ENCODE measurements around the gene MBD3L2B.
A peak's percentile ranks its signal among the peaks of the same experiment; 100 is the strongest.
"Not testable (repeated sequence)": the region's sequence is repeated elsewhere in the genome, so short reads cannot be mapped to it uniquely, and the experiment has no call there.

The MBD3L2B gene

GRCh38 chr19:7021331-7021730, at the start of gene MBD3L2B:
TSS of gene MBD3L2B (minus strand) at chr19:7021431. CDS start at chr19:7021397, 34 bp downstream.
- not testable (repeated sequence) for DNase-seq (ENCODE audit: low read depth)

DNA sequence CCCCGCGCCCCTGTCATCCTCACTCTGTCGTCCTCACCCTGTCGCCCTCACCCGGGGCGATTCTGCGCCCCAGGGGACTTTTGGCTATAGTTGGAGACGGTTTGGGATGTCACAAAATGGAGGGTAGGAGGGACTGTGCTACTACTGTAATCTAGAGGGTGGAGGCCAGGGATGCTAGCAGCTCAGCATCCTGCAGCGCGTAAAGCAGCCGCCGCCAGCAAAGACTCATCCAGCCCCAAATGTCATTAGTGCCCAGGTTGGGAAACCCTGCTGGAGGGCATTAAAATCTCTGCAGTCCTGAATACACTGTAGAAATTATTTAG, 48.6 kb upstream of the MBD3L2B start:
- no peak for DNase-seq (ENCODE audit: low read depth)

- DNase-seq (ENCODE audit: low read depth), result peak; percentile 98
These were observed 48.0 kb upstream of the MBD3L2B start, which contains the start of gene ZNF557 for GRCh38 chr19:7069042-7069903. TSS of gene ZNF557 (plus strand) at chr19:7069703. CDS start at chr19:7075075, 5,372 bp downstream.

DNA sequence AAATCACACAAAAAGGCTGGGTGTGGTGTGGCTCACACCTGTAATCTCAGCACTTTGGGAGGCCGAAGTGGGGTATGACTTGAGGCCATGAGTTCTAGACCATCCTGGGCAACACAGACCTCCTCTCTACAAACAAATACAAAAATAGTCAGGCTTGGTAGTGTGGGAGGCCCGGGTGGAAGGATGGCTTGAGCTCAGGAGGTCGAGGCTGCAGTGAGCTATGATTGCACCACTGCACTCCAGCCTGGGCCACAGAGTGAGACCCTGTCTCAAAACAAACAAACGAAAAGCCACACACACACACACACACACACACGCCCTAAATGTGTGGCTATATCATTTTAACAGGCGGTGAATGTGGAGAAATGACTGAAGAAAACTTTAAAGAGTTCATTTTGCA, 47.4 kb upstream of the MBD3L2B start:
- DNase-seq (ENCODE audit: low read depth), result no peak

DNA sequence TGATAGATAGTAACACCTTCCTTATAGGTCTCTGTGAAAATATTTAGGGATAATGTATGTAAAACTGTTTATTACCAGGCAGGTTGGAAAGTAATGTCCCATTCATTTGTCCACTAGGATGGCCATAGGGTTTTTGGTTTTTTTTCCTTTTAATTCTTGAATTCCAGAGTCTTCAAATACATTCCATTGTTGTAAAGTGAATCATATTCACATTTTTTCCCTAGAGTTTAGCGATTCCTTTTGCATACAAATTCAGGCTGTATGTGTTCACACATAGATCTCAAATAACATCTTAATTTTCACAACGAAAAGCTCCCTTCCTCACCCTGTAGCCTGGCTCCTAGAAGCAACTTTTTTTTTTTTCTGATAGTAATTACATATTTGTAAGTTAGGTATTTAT, 46.5 kb upstream of the MBD3L2B start:
- DNase-seq (ENCODE audit: low read depth), result no peak

DNA sequence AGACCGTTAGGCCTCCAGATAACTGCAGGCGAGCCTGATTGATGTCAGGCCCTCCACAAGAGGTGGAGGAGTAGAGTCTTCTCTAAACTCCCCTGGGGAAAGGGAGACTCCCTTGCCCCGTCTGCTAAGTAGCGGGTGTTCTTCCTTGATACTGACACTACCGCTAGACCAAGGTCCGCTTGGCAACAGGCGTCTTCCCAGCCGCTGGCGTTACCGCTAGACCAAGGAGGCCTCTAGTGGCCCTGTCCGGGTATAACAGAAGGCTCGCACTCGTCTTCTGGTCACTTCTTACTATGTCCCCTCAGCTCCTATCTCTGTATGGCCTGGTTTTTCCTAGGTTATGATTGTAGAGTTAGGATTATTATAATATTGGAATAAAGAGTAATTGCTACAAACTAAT, 45.9 kb upstream of the MBD3L2B start:
- not testable (repeated sequence) for DNase-seq (ENCODE audit: low read depth)

DNA sequence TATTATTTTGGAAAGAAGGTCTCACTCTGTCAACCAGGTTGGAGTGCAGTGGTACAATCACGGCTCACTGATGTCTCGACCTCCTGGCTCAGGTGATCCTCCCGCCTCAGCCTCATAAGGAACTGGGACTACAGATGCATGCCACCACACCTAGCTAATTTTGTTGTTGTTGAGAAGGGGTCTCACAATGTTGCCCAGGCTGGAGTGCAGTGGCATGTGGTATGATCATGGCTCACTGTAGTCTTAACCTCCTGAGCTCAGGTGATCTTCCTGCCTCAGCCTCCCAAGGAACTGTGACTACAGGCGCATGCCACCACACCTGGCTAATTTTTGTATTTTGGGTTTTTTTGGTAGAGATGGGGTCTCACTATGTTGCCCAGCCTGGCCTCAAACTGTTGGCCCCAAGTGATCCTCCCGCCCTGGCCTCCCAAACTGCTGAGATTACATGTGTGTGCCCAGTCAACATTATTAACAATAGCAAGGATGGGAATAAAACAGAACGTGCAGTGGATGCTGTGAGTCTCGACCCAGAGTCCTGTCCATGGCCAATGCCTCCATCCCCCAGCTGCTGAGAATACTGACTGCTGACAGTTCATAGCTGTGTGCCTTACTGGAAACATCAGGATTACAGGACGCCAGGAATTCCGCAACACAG, 42.7 kb upstream of the MBD3L2B start:
- DNase-seq (ENCODE audit: low read depth), result no peak

DNA sequence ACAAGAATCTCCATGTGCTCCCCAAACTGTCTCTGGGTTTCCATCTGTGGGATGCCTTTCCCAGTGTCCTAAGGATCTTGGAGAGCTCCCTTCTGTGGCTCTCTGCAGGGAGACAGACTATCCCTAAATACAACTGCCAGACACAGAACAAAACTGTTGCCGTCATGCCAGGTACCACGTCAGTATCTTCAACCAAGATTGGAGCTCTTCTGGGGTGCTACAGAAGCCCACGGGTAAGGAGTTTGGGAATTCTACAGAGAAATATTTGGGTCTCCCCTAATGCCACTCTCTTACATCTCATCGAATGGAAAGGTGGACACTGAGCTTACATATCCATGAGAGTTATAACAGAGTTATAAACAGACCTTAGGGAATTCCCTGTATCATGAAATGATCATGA, 42.1 kb upstream of the MBD3L2B start:
- DNase-seq (ENCODE audit: low read depth), result no peak

GRCh38 chr19:7059977-7060376, 38.7 kb upstream of the MBD3L2B start:
- not testable (repeated sequence) for DNase-seq (ENCODE audit: low read depth)

- DNase-seq (ENCODE audit: low read depth), result not testable (repeated sequence)
These were observed 37.3 kb upstream of the MBD3L2B start, which contains the start of gene MBD3L3 for GRCh38 chr19:7058576-7058975. TSS of gene MBD3L3 (minus strand) at chr19:7058676. CDS start at chr19:7058605, 71 bp downstream.

DNA sequence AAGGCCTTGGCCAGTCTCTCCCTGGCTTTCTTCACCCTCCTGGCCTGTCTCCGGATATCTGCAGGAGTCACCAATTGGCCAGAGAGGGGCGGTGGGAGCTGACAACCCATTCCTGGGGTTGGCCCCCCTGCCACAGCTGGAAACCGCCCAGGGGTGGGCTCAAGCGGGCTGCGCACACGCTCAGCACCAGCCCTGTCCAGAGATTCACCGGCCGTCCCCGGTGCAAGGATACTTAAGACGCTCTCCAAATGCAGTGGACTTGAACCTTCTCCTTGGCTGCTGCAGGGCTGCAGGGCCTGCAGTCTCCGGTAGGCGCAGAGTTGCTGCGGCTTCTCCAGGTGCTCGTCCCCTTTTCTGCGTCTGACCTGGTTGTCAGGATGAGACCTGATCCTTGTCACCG, 35.1 kb upstream of the MBD3L2B start:
- DNase-seq (ENCODE audit: low read depth), result not testable (repeated sequence)

DNA sequence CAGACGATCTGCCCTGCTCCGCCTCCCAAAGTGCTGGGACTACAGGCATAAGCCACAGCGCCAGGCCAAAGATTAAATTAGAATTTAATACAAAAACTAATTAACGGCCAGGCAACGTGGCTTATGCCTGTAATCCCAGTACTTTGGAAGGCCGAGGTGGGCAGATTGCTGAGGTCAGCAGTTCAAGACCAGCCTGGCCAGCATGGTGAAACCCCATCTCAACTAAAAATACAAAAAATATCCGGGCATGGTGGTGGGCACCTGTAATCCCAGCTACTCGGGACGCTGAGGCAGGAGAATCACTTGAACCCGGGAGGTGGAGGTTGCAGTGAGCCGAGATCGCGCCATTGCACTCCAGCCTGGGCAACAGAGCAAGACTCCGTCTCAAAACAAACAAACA, 34.4 kb upstream of the MBD3L2B start:
- not testable (repeated sequence) for DNase-seq (ENCODE audit: low read depth)

DNA sequence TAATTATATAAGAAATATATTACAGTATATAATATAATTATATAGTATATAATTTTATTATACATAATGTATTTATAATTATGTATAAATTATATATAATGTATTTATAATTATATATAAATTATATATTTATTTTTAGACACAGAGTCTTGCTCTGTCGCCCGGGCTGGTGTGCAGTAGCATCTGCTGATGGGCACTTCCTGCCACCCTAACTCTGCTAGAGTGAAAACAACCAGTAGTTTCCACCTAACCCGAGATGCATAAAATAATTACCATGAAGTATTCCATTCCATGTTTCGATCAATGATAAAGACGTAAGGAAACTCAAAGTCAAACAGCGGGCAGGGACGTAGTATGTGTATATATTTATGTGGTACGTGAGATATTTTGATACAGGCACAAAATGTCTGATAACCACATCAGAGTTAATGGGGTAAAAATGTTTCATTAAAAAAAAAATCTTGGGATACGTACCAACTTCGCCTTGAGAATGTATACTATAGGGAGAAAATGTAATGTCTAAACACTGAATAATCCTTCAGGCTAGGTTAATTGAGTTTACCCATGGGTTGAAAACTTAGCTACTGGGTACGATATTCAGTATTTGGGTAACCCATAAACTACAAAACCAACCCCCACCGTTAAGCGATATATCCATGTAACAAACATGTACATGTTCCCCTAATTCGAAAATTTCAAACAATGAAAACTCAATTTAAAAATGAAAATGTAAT, 33.6 kb upstream of the MBD3L2B start:
- not testable (repeated sequence) for DNase-seq (ENCODE audit: low read depth)

GRCh38 chr19:7052896-7053295, 31.7 kb upstream of the MBD3L2B start:
- not testable (repeated sequence) for DNase-seq (ENCODE audit: low read depth)

- DNase-seq (ENCODE audit: low read depth), result not testable (repeated sequence)
These were observed 30.2 kb upstream of the MBD3L2B start for GRCh38 chr19:7051421-7051820.

DNA sequence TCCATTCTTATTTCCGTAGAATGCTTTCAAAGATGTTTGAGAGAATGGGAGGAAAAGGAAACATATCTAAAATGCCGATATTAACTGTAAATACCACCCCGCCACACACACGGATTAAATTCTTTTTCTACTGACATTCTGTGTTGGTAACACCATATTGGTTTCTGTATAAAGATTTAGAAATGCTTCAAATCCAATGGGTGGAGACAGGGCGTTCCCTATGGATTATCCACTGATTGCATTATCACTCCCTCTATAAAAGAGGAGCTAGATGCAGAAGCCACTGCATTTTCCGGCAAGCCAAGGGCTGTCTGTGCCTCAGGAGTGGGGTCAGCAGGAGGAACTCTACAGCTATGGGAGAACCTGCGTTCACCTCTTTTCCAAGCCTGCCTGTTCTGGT, 27.8 kb upstream of the MBD3L2B start, which contains the start of gene MBD3L2:
Gene MBD3L2 (plus strand): TSS at position 301 of the 400 bp plus-strand sequence. CDS start 53 bp downstream, at position 354.
- DNase-seq (ENCODE audit: low read depth), result not testable (repeated sequence)

DNA sequence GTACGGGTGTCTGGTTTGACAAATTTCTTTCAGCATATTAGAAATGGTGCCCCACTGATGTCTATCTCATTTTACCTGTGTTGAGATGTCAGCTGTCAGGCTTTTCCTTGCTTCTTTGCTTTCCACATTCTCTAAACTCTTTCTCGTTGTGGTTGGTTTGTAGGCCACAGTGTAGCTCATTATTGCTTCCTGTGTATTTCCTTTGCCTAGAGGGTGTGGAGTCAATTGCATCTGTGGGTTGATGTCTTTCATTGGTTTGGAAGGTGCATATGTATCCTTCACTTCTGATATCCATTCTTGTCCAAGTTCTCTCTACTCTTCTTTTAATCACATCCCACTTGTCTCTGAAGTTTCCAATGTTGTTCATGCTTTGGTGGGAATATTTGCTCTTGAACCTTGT, 20.3 kb upstream of the MBD3L2B start:
- DNase-seq (ENCODE audit: low read depth), result not testable (repeated sequence)

DNA sequence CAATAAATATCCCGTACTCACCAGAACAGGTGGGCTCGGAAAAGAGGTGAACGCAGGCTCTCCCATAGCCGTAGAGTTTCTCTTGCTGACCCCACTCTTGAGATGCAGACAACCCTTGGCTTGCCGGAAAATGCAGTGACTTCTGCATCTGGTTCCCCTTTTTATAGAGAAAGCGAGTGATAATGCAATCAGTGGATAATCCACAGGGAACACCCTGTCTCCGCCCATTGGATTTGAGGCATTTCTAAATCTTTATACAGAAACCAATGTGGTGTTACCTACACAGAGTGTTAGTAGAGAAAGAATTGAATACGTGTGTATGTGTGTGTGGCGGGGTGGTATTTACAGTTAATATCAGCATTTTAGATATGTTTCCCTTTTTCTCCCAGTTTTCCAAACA, 18.8 kb upstream of the MBD3L2B start, which contains the start of gene MBD3L4:
Gene MBD3L4 (minus strand): TSS at position 101 of the 400 bp plus-strand sequence. CDS start 35 bp downstream, at position 66.
- DNase-seq (ENCODE audit: low read depth), result not testable (repeated sequence)

- not testable (repeated sequence) for DNase-seq (ENCODE audit: low read depth)
These were observed 9.0 kb upstream of the MBD3L2B start, which contains the start of gene MBD3L5 for GRCh38 chr19:7030278-7030677. TSS of gene MBD3L5 (plus strand) at chr19:7030578. CDS start at chr19:7030612, 34 bp downstream.

DNA sequence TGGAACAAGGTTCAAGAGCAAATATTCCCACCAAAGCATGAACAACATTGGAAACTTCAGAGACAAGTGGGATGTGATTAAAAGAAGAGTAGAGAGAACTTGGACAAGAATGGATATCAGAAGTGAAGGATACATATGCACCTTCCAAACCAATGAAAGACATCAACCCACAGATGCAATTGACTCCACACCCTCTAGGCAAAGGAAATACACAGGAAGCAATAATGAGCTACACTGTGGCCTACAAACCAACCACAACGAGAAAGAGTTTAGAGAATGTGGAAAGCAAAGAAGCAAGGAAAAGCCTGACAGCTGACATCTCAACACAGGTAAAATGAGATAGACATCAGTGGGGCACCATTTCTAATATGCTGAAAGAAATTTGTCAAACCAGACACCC, 7.6 kb upstream of the MBD3L2B start:
- not testable (repeated sequence) for DNase-seq (ENCODE audit: low read depth)

DNA sequence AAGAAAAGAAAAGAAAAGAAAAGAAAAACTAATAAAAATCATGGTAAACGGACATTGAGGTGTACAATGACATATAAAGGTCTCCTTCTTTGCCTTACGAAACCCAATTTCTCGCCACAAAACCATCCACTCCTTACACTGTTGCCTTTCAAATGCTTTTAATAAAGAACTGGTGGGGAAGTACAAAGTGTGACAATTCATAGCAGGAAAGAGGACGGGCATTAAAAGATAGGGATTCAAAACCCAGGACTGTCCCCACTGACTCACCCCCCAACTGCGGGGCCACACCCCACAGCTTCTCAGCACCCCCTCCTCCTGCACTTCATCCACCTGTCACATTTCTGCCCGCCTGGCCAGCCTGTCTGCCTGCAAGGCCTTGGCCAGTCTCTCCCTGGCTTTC, 2.4 kb downstream of the MBD3L2B start:
- DNase-seq (ENCODE audit: low read depth), result no peak

GRCh38 chr19:7013678-7014077, 7.6 kb downstream of the MBD3L2B start:
- no peak for DNase-seq (ENCODE audit: low read depth)
